Ovary (tissue), 3 donors: Measurements from ENCODE around the gene CDNF.

Experiments used
- POLR2A ChIP-seq: fragments of 450-650 bp; IDR thresholded peaks from one replicate; pipeline ENCODE4 v1.6.1; 2017; ENCODE audit warnings: antibody characterized with exemption, mild to moderate bottlenecking, moderate library complexity
- TF ChIP-seq, protein P1 (sequence below), 3 donors: fragments of 450-650 bp in 2 of 3; fragments of 200-600 bp in 1 of 3; IDR thresholded peaks; one replicate each; pipeline versions ENCODE4 v1.5.1 to v1.8.0; 2016 to 2022; ENCODE audit warnings: antibody characterized with exemption in 3 of 3, mild to moderate bottlenecking in 1 of 3
- donor health status: DM: no; HTN: no; CAD: no.

DNA sequence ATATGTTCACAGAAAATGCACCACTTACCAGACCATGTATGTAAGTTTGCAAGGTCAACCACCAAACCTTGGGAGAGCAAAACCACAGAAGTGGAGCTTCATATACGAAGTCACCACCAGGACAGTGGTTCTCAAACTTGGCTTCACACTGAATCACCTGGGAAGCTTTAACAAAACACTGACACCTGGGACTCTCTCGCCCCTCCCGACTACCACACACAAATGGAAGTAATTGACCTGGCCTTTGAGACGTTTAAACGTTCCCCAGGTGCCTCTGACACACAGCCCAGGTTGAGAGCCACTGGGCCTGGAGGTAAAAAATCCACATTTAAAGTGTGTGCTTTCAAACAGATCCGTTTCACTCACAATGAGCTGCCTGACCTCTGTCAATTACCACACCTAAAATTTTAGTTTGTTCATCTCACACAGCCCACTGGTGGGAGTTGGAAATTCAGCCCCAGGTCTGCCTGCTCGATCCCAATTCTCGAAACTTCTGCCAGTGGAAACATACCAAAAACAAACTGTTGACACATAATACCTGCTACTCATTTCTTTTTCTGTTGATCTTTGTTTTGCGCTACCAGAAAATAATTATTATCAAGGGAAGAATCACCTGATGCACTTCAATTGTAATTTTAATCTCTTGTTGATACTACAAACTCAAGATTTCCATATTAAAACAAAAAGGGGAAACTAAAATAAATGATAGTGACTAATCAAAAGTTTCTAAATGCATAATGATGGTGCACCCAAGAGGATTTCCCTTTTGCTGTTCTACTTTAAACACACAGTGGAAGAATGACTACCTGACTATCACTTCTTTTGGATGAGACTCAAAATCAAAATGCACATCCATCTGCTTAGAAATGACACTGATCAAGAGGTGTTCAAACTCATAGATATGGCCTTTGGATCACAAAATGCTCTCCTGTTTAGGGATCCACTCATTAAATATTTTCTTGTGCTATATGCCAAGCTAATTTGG is 26.6 kb downstream of the CDNF start:
- TF ChIP-seq, protein P1, sequence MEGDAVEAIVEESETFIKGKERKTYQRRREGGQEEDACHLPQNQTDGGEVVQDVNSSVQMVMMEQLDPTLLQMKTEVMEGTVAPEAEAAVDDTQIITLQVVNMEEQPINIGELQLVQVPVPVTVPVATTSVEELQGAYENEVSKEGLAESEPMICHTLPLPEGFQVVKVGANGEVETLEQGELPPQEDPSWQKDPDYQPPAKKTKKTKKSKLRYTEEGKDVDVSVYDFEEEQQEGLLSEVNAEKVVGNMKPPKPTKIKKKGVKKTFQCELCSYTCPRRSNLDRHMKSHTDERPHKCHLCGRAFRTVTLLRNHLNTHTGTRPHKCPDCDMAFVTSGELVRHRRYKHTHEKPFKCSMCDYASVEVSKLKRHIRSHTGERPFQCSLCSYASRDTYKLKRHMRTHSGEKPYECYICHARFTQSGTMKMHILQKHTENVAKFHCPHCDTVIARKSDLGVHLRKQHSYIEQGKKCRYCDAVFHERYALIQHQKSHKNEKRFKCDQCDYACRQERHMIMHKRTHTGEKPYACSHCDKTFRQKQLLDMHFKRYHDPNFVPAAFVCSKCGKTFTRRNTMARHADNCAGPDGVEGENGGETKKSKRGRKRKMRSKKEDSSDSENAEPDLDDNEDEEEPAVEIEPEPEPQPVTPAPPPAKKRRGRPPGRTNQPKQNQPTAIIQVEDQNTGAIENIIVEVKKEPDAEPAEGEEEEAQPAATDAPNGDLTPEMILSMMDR (IDR thresholded peaks at IDR 0.05): no peak
- no peak for TF ChIP-seq POLR2A
